T1000 (cell line): ENCODE results near the gene POLR3C.
"Not testable (repeated sequence)": the region's sequence is repeated elsewhere in the genome, so short reads cannot be mapped to it uniquely, and the experiment has no call there.

Source experiments
- DNase-seq: peaks from one replicate; lab custom pipeline; 2025; ENCODE audit warnings: mixed read lengths; lab: John Stamatoyannopoulos, UW

Gene POLR3C

GRCh38 chr1:145822779-145823331 lies 1.1 kb upstream of the POLR3C start:
- not testable (repeated sequence) for DNase-seq

- no peak for DNase-seq
These were observed 471 bp downstream of the POLR3C start for GRCh38 chr1:145824499-145824842.

- no peak for DNase-seq
These were observed 2.0 kb downstream of the POLR3C start for GRCh38 chr1:145826030-145826429.

GRCh38 chr1:145827966-145828365 lies 4.0 kb downstream of the POLR3C start:
- DNase-seq = no peak

GRCh38 chr1:145828367-145829026 lies 4.5 kb downstream of the POLR3C start:
- no peak for DNase-seq

GRCh38 chr1:145830810-145831209 lies 6.8 kb downstream of the POLR3C start:
- not testable (repeated sequence) for DNase-seq

- DNase-seq = no peak
These were observed 13.7 kb downstream of the POLR3C start for GRCh38 chr1:145837656-145838055.

- DNase-seq = no peak
These were observed 19.0 kb downstream of the POLR3C start for GRCh38 chr1:145843031-145843430.

GRCh38 chr1:145845144-145845513 lies 21.1 kb downstream of the POLR3C start:
- DNase-seq = no peak

- DNase-seq = peak; percentile 55
These were observed 21.6 kb downstream of the POLR3C start, which contains the start of gene NUDT17 for GRCh38 chr1:145845514-145846161. Gene NUDT17 (plus strand): TSS chr1:145845630. CDS start chr1:145845641, 11 bp downstream.

GRCh38 chr1:145846201-145846612 lies 22.2 kb downstream of the POLR3C start:
- DNase-seq = no peak

- no peak for DNase-seq
These were observed 23.8 kb downstream of the POLR3C start for GRCh38 chr1:145847827-145848226.

- no peak for DNase-seq
These were observed 25.6 kb downstream of the POLR3C start for GRCh38 chr1:145849356-145850160.

GRCh38 chr1:145855426-145855948 lies 31.5 kb downstream of the POLR3C start:
- DNase-seq = no peak

- DNase-seq = no peak
These were observed 33.2 kb downstream of the POLR3C start for GRCh38 chr1:145857170-145857569.

- DNase-seq = peak; percentile 10
These were observed 34.4 kb downstream of the POLR3C start for GRCh38 chr1:145858238-145858900.

GRCh38 chr1:145858901-145859490 lies 35.0 kb downstream of the POLR3C start, which contains the start of gene PIAS3:
Gene PIAS3 (minus strand): TSS chr1:145859081. CDS start chr1:145858990, 91 bp downstream.
- peak; percentile 89 for DNase-seq

- peak; percentile 72 for DNase-seq
These were observed 35.6 kb downstream of the POLR3C start for GRCh38 chr1:145859491-145860023.

- no peak for DNase-seq
These were observed 39.5 kb downstream of the POLR3C start for GRCh38 chr1:145863282-145864018.

- DNase-seq = no peak
These were observed 44.2 kb downstream of the POLR3C start for GRCh38 chr1:145868232-145868631.
